Upper lobe of left lung (tissue), 6 donors: ENCODE results near the gene PTK6. TPM values are rescaled to one million over a fixed set of nuclear protein-coding genes. Genes with fewer than 3 reads are reported as not detected.
A peak's percentile ranks its signal among the peaks of the same experiment; 100 is the strongest.

Source experiments
- ATAC-seq, 2 donors: fragments of 200-7000 bp; cut with Tn5 transposase; one replicate each; pipeline ENCODE4 v1.9.1; 2022; ENCODE audit warnings: mild to moderate bottlenecking in 2 of 2, moderate library complexity in 2 of 2; ENCODE audit not compliant: low FRiP score in 2 of 2
- DNase-seq, 2 donors: peaks; one replicate each; pipeline ENCODE4 v3.0.0-alpha.2; 2019 to 2020
- H3K27ac ChIP-seq, 4 donors: fragments of 200-600 bp; sonication (generic); one replicate each; pipeline ENCODE4 v1.5.1; 2016 to 2019
- H3K27me3 ChIP-seq, 4 donors: fragments of 200-600 bp; sonication (generic); one replicate each; pipeline ENCODE4 v1.5.1; 2017 to 2019
- H3K36me3 ChIP-seq, 4 donors: fragments of 200-600 bp; sonication (generic); one replicate each; pipeline ENCODE4 v1.5.1; 2016 to 2019
- H3K4me1 ChIP-seq, 4 donors: fragments of 200-600 bp; sonication (generic); one replicate each; pipeline ENCODE4 v1.5.1; 2018 to 2019
- H3K4me3 ChIP-seq, 4 donors: fragments of 200-600 bp; sonication (generic); one replicate each; pipeline ENCODE4 v1.5.1; 2017 to 2019; ENCODE audit warnings: mild to moderate bottlenecking in 2 of 4, moderate library complexity in 1 of 4
- H3K9me3 ChIP-seq, 4 donors: fragments of 200-600 bp; sonication (generic); one replicate each; pipeline ENCODE4 v1.5.1; 2018 to 2019
- EP300 ChIP-seq, 4 donors: sonication (generic); formaldehyde crosslinking; IDR thresholded peaks; one replicate each; pipeline ENCODE4 v1.5.1; 2017; ENCODE audit warnings: antibody characterized with exemption in 4 of 4, control low read depth in 2 of 4
- POLR2A ChIP-seq, 4 donors: fragments of 450-650 bp; IDR thresholded peaks; one replicate each; pipeline ENCODE4 v1.5.1; 2016 to 2017; ENCODE audit warnings: antibody characterized with exemption in 4 of 4, mild to moderate bottlenecking in 2 of 4
- POLR2AphosphoS5 ChIP-seq, 2 donors: sonication (generic); formaldehyde crosslinking; IDR thresholded peaks; one replicate each; pipeline ENCODE4 v1.5.1; 2017; ENCODE audit warnings: antibody characterized with exemption in 2 of 2
- WGBS, 2 donors: methylation state at CpG; one replicate each; pipeline ENCODE4 v1.1.5; 2017 to 2018; 5-methylcytosine and 5-hydroxymethylcytosine counted together
- total RNA-seq, 6 donors: library from RNA; depleted of rRNA in 4 of 6; stranded (reverse); fragments of >200 nt in 4 of 6; gene quantifications; one replicate each; pipeline versions ENCODE4 v1.1.0 to v1.2.1, GENCODE V29; 2016 to 2021
- TF ChIP-seq, protein P1 (sequence below), 6 experiments: fragments of 450-650 bp in 4 of 6; fragments of 200-600 bp in 2 of 6; sonication (generic) in 2 of 6; IDR thresholded peaks; one replicate each; pipeline ENCODE4 v1.5.1; 2016 to 2019; ENCODE audit warnings: antibody characterized with exemption in 6 of 6
- donor health status: DM: no; HTN: no; CAD: no; lungs with moderate emphysema.
- donor health status: DM: no; HTN: yes; CAD: no; lungs with severe emphysema.

Gene PTK6
- total RNA-seq, 6 donors from 2014 or later: 3.3 to 9.8 (median 6.0) TPM

GRCh38 chr20:63563225-63563935 lies 26.2 kb upstream of the PTK6 start:
- no peaks in the 10 kb centered on the region for H3K27me3 ChIP-seq
- ATAC-seq (no peak), DNase-seq (peak in 1 of 2 donors; percentile 83)
- H3K36me3 ChIP-seq: peaks cover 38 to 89% (median 72%) of the 10 kb centered on the region in 4 donors
- peaks cover 0 to 17% (median 7%) of the 10 kb centered on the region in 4 donors for H3K4me1 ChIP-seq
- TF ChIP-seq EP300 (IDR thresholded peaks at IDR 0.05): no peak
- TF ChIP-seq POLR2AphosphoS5 (IDR thresholded peaks at IDR 0.05): no peak
- no peak for TF ChIP-seq POLR2A (IDR thresholded peaks at IDR 0.05)
- TF ChIP-seq, protein P1, sequence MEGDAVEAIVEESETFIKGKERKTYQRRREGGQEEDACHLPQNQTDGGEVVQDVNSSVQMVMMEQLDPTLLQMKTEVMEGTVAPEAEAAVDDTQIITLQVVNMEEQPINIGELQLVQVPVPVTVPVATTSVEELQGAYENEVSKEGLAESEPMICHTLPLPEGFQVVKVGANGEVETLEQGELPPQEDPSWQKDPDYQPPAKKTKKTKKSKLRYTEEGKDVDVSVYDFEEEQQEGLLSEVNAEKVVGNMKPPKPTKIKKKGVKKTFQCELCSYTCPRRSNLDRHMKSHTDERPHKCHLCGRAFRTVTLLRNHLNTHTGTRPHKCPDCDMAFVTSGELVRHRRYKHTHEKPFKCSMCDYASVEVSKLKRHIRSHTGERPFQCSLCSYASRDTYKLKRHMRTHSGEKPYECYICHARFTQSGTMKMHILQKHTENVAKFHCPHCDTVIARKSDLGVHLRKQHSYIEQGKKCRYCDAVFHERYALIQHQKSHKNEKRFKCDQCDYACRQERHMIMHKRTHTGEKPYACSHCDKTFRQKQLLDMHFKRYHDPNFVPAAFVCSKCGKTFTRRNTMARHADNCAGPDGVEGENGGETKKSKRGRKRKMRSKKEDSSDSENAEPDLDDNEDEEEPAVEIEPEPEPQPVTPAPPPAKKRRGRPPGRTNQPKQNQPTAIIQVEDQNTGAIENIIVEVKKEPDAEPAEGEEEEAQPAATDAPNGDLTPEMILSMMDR (IDR thresholded peaks at IDR 0.05): no peak
- H3K9me3 ChIP-seq: no peaks in the 10 kb centered on the region
- no peak overlapping the region for H3K4me3 ChIP-seq
- no peak overlapping the region for H3K27ac ChIP-seq
- 95 to 99% methylated on average over 18 to 42 of the region's 55 CpGs for WGBS, 2 donors

- TF ChIP-seq POLR2A (IDR thresholded peaks at IDR 0.05) (no peak), POLR2AphosphoS5 (IDR thresholded peaks at IDR 0.05) (no peak), EP300 (IDR thresholded peaks at IDR 0.05) (no peak)
- TF ChIP-seq, protein P1 (IDR thresholded peaks at IDR 0.05): no peak
These were observed 25.5 kb upstream of the PTK6 start for GRCh38 chr20:63562461-63563224.

GRCh38 chr20:63561624-63562396 lies 24.6 kb upstream of the PTK6 start:
- no peaks in the 10 kb centered on the region for H3K27me3 ChIP-seq
- peaks cover 0 to 1% (median 0%) of the 10 kb centered on the region in 4 donors for H3K4me1 ChIP-seq
- no peak overlapping the region for H3K27ac ChIP-seq
- ATAC-seq (no peak), DNase-seq (peak in 1 of 2 donors; percentile 82)
- no peak overlapping the region for H3K4me3 ChIP-seq
- no peaks in the 10 kb centered on the region for H3K9me3 ChIP-seq
- TF ChIP-seq, protein P1 (IDR thresholded peaks at IDR 0.05): no peak
- TF ChIP-seq POLR2AphosphoS5 (IDR thresholded peaks at IDR 0.05): no peak
- TF ChIP-seq EP300 (IDR thresholded peaks at IDR 0.05): no peak
- TF ChIP-seq POLR2A (IDR thresholded peaks at IDR 0.05): no peak
- 93 to 98% methylated on average over 9 to 34 of the region's 36 CpGs for WGBS, 2 donors
- H3K36me3 ChIP-seq: peaks cover 38 to 84% (median 70%) of the 10 kb centered on the region in 4 donors

More at GRCh38 chr20:63562461-63563224, 25.5 kb upstream of the PTK6 start:
- no peaks in the 10 kb centered on the region for H3K27me3 ChIP-seq
- H3K36me3 ChIP-seq: peaks cover 38 to 90% (median 73%) of the 10 kb centered on the region in 4 donors
- H3K4me3 ChIP-seq: no peak overlapping the region
- 96 to 99% methylated on average over 12 to 49 of the region's 54 CpGs for WGBS, 2 donors
- peaks cover 0 to 9% (median under 1%) of the 10 kb centered on the region in 4 donors for H3K4me1 ChIP-seq
- peak in 1 of 2 donors; percentile 85 for DNase-seq
- no peak overlapping the region for H3K27ac ChIP-seq
- no peak for ATAC-seq
- H3K9me3 ChIP-seq: no peaks in the 10 kb centered on the region

DNA sequence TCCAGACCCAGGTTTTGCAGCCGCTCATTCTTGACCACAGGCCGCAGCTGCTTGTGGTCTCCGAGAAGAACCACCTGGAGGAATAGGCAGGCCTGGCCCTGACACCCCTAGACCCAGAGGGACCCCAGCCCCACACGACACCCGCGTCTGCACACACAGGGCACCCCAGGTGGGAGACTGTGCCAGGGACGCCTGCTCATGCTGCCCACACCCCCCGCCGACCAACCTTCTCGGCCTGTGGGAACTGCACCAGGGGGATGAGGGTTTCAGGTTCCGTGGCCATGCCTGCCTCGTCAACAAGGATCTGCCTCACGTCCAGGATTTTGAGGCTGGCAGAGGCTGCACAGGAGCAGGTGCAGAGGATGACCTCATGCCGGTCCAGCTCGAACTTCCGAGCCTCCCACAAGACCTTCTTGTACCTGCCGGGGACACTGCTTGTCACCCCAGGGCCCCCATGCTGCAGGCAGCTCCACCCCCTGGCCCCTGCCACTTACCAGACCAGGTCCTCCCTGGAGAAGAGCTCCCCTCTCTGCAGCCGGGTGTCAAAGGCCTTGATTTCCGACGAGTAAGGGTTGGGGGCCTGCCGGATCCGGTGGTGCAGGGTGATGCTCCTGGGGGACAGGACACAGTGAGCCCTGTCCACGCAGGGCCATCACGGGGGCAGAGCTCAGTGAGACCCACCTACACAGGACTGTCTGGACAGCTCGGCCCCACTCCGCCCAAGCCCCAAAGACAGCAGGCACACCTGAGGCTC lies 23.9 kb upstream of the PTK6 start:
- no peak for ATAC-seq
- Histone ChIP-seq H3K27ac (no peak overlapping the region), H3K36me3 (peaks cover 38 to 78% (median 67%) of the 10 kb centered on the region in 4 donors), H3K27me3 (no peaks in the 10 kb centered on the region), H3K9me3 (no peaks in the 10 kb centered on the region), H3K4me1 (no peaks in the 10 kb centered on the region), H3K4me3 (no peak overlapping the region)
- WGBS, 2 donors: 86 to 94% methylated on average over 5 to 26 of the region's 26 CpGs
- TF ChIP-seq EP300 (IDR thresholded peaks at IDR 0.05) (no peak), POLR2AphosphoS5 (IDR thresholded peaks at IDR 0.05) (no peak), POLR2A (IDR thresholded peaks at IDR 0.05) (no peak)
- TF ChIP-seq, protein P1 (IDR thresholded peaks at IDR 0.05): no peak
- peak in 1 of 2 donors; percentile 64 for DNase-seq
